ENCODE measurements around the gene SLC29A3. TPM values are rescaled to one million over a fixed set of nuclear protein-coding genes. Genes with fewer than 3 reads are reported as not detected.

SLC29A3 gene
- total RNA-seq, 1 experiment from 2014 or later: 9.2 TPM

- H4K91ac ChIP-seq (ENCODE audit: insufficient read length, low read depth, low read length): no peak overlapping the region
- H3K4ac ChIP-seq (ENCODE audit: low read depth, low read length): no peak overlapping the region
- H2AK5ac ChIP-seq (ENCODE audit: insufficient read length, low read length): no peak overlapping the region
- H3K4me3 Mint-ChIP-seq: no peak overlapping the region
- no peak for DNase-seq
- H3K4me1 Mint-ChIP-seq: peaks cover 4 to 9% of the 10 kb centered on the region in 2 experiments
- no peaks in the 10 kb centered on the region for H3K79me2 ChIP-seq (ENCODE audit: insufficient read depth, low read length)
- H3K4me1 ChIP-seq (ENCODE audit: insufficient read depth, low read length): no peaks in the 10 kb centered on the region
- H4K8ac ChIP-seq (replicated peaks; ENCODE audit: insufficient read length, low read depth, low read length): no peak overlapping the region
- no peaks in the 10 kb centered on the region for H3K9me3 ChIP-seq (ENCODE audit: control insufficient read depth, low read depth, low read length)
- H2BK15ac ChIP-seq (ENCODE audit: low read depth, low read length): no peak overlapping the region
- H2BK12ac ChIP-seq (ENCODE audit: insufficient read length, low read depth, low read length): no peak overlapping the region
- H3K18ac ChIP-seq (ENCODE audit: insufficient read length, low read depth, low read length): no peak overlapping the region
- H2BK5ac ChIP-seq (ENCODE audit: insufficient read length, low read length): no peak overlapping the region
- no peak for TF ChIP-seq CTCF (conservative IDR thresholded peaks at IDR 0.05)
- H4K5ac ChIP-seq (ENCODE audit: insufficient read length, low read depth, low read length): no peak overlapping the region
- H4K20me1 ChIP-seq (ENCODE audit: control insufficient read depth, insufficient read depth, insufficient read length): no peaks in the 10 kb centered on the region
- no peak overlapping the region for H3K27ac Mint-ChIP-seq
- no CpG with 5 or more reads among the region's 9 CpGs for WGBS (ENCODE audit: extremely low coverage, insufficient read length, low lambda C conversion rate)
- no peak overlapping the region for H3K9ac ChIP-seq (ENCODE audit: extremely low read depth, insufficient read length, low read length)
- H3K23ac ChIP-seq (ENCODE audit: insufficient read length, low read depth, low read length): no peak overlapping the region
- peaks cover 9 to 27% (median 20%) of the 10 kb centered on the region in 3 experiments; a peak in 6 of 7 replicates for H3K36me3 Mint-ChIP-seq (ENCODE audit: insufficient read depth in 1 of 3, low read depth in 3 of 3)
- no peaks in the 10 kb centered on the region for H3K27me3 Mint-ChIP-seq (ENCODE audit: low read depth)
- H3K27ac ChIP-seq (ENCODE audit: insufficient read length, low read depth, low read length): no peak overlapping the region
- H2BK120ac ChIP-seq (ENCODE audit: low read depth, low read length, poor library complexity, severe bottlenecking): no peak overlapping the region
- H3K56ac ChIP-seq (ENCODE audit: insufficient read length, low read depth, low read length): no peak overlapping the region
- H3K4me2 ChIP-seq (ENCODE audit: insufficient read depth, insufficient read length, low read length): no peak overlapping the region
- H3K9me3 Mint-ChIP-seq: no peaks in the 10 kb centered on the region
- no peak overlapping the region for H3T11ph ChIP-seq (ENCODE audit: low read length)
- H3K14ac ChIP-seq (ENCODE audit: insufficient read depth, low read length): no peak overlapping the region
- no peaks in the 10 kb centered on the region for H3K79me1 ChIP-seq (ENCODE audit: insufficient read depth, low read depth, low read length, poor library complexity, severe bottlenecking)
- H3K23me2 ChIP-seq (ENCODE audit: insufficient read length, low read depth, low read length, poor library complexity, severe bottlenecking): no peaks in the 10 kb centered on the region
- H2BK20ac ChIP-seq (ENCODE audit: low read depth, low read length, poor library complexity, severe bottlenecking): no peak overlapping the region
- no peaks in the 10 kb centered on the region for H3K27me3 ChIP-seq (ENCODE audit: insufficient read depth, low read length)
- H2AFZ ChIP-seq (ENCODE audit: low read length): no peak overlapping the region
Measured at GRCh38 chr10:71359364-71360046, 40.4 kb downstream of the SLC29A3 start.

Measured in H9 (cell line).